Osteoblast (primary cell): ENCODE measurements around the gene TMEM266. TPM values are rescaled to one million over a fixed set of nuclear protein-coding genes. Genes with fewer than 3 reads are reported as not detected.
A peak's percentile ranks its signal among the peaks of the same experiment; 100 is the strongest.

Experiments
- DNase-seq: peaks from one replicate; pipeline ENCODE4 v3.0.0; 2011; ENCODE audit warnings: low spot score, mixed read lengths; ENCODE audit not compliant: insufficient read length; ENCODE audit errors: missing footprints
- H2AFZ ChIP-seq: 2 replicates; pipeline ENCODE4 v1.6.0; 2011; ENCODE audit warnings: mild to moderate bottlenecking, low read length
- H3K27ac ChIP-seq: 2 replicates; pipeline ENCODE4 v1.5.1; 2011; ENCODE audit warnings: mild to moderate bottlenecking, low read depth, low read length, moderate library complexity
- H3K27me3 ChIP-seq: 2 replicates; pipeline ENCODE4 v1.6.0; 2012; ENCODE audit warnings: mild to moderate bottlenecking, control low read depth, inconsistent platforms, low read length, moderate library complexity; ENCODE audit not compliant: insufficient read depth
- H3K36me3 ChIP-seq: 2 replicates; pipeline ENCODE4 v1.5.1; 2011; ENCODE audit warnings: mild to moderate bottlenecking, low read length, control low read depth, moderate library complexity; ENCODE audit not compliant: insufficient read depth
- H3K4me1 ChIP-seq: 2 replicates; pipeline ENCODE4 v1.5.1; 2011; ENCODE audit warnings: mild to moderate bottlenecking, low read length, control low read depth, moderate library complexity; ENCODE audit not compliant: insufficient read depth
- H3K4me2 ChIP-seq: 2 replicates; pipeline ENCODE4 v1.6.0; 2011; ENCODE audit warnings: mild to moderate bottlenecking, low read length; ENCODE audit not compliant: insufficient read depth
- H3K4me3 ChIP-seq: fragments of 200-600 bp; sonication (generic); 3 replicates; pipeline ENCODE4 v1.5.1; 2012; ENCODE audit warnings: mild to moderate bottlenecking, low read length, inconsistent platforms; ENCODE audit not compliant: insufficient read depth
- H3K79me2 ChIP-seq: 2 replicates; pipeline ENCODE4 v1.6.0; 2012; ENCODE audit warnings: mild to moderate bottlenecking, low read length, control low read depth, inconsistent platforms; ENCODE audit not compliant: insufficient read depth
- H3K9me3 ChIP-seq: 2 replicates; pipeline ENCODE4 v1.5.1; 2011; ENCODE audit warnings: low read depth, low read length, control low read depth
- H4K20me1 ChIP-seq: 2 replicates; pipeline ENCODE4 v1.6.0; 2012; ENCODE audit warnings: mild to moderate bottlenecking, low read length, control low read depth; ENCODE audit not compliant: insufficient read depth
- total RNA-seq: library from RNA; depleted of rRNA; stranded (reverse); fragments of >200 nt; gene quantifications from 2 replicates; pipeline ENCODE4 v1.2.3, GENCODE V29; 2012
- TF ChIP-seq, protein P1 (sequence below): IDR thresholded peaks from 2 replicates; pipeline ENCODE4 v1.5.1; 2011; ENCODE audit warnings: mild to moderate bottlenecking, low read depth, low read length, moderate library complexity; ENCODE audit errors: extremely low read depth

Gene TMEM266
- total RNA-seq, 1 donor: not detected

DNA sequence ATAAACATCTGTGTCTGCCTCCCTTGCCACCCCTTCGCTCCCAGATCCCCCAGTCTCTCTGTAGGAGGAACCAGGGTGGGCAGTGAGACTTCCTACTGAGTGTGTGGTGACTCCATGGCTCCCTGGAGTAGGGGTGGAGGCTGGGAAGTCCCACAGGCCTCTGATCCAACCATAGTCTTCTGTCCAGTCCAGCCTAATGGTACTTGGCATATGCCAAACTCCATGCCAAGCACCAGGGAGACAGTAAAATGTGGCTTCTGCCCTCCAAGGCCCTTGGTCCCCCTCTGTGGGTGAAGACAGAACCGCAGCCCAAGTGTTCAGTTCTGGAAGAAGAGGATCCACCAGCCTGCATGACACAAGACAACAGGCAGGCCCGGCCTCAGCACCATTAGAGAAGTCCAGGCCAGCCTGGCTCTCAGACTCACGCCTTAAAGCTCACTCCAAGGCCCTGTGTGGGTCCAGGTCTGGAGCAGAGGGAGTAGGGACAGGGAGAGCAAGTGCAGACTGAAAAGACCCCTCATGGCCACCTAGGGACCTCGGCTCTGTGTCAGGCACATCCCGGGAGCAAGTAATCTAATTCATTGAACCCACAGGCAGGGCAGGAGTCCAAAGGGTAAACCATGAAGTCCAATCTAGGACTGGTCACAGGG lies 138.8 kb downstream of the TMEM266 start:
- no peaks in the 10 kb centered on the region for H3K27me3 ChIP-seq
- H3K27ac ChIP-seq: peak overlapping the region; percentile 78
- no peak for DNase-seq
- peaks cover 36% of the 10 kb centered on the region for H3K4me1 ChIP-seq
- H3K79me2 ChIP-seq: no peaks in the 10 kb centered on the region
- H3K36me3 ChIP-seq: no peaks in the 10 kb centered on the region
- H3K4me2 ChIP-seq: peak overlapping the region; percentile 20
- no peaks in the 10 kb centered on the region for H3K9me3 ChIP-seq
- TF ChIP-seq, protein P1, sequence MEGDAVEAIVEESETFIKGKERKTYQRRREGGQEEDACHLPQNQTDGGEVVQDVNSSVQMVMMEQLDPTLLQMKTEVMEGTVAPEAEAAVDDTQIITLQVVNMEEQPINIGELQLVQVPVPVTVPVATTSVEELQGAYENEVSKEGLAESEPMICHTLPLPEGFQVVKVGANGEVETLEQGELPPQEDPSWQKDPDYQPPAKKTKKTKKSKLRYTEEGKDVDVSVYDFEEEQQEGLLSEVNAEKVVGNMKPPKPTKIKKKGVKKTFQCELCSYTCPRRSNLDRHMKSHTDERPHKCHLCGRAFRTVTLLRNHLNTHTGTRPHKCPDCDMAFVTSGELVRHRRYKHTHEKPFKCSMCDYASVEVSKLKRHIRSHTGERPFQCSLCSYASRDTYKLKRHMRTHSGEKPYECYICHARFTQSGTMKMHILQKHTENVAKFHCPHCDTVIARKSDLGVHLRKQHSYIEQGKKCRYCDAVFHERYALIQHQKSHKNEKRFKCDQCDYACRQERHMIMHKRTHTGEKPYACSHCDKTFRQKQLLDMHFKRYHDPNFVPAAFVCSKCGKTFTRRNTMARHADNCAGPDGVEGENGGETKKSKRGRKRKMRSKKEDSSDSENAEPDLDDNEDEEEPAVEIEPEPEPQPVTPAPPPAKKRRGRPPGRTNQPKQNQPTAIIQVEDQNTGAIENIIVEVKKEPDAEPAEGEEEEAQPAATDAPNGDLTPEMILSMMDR: no peak
- no peak overlapping the region for H3K4me3 ChIP-seq
- H4K20me1 ChIP-seq: no peaks in the 10 kb centered on the region
- peak overlapping the region; percentile 13 for H2AFZ ChIP-seq

DNA sequence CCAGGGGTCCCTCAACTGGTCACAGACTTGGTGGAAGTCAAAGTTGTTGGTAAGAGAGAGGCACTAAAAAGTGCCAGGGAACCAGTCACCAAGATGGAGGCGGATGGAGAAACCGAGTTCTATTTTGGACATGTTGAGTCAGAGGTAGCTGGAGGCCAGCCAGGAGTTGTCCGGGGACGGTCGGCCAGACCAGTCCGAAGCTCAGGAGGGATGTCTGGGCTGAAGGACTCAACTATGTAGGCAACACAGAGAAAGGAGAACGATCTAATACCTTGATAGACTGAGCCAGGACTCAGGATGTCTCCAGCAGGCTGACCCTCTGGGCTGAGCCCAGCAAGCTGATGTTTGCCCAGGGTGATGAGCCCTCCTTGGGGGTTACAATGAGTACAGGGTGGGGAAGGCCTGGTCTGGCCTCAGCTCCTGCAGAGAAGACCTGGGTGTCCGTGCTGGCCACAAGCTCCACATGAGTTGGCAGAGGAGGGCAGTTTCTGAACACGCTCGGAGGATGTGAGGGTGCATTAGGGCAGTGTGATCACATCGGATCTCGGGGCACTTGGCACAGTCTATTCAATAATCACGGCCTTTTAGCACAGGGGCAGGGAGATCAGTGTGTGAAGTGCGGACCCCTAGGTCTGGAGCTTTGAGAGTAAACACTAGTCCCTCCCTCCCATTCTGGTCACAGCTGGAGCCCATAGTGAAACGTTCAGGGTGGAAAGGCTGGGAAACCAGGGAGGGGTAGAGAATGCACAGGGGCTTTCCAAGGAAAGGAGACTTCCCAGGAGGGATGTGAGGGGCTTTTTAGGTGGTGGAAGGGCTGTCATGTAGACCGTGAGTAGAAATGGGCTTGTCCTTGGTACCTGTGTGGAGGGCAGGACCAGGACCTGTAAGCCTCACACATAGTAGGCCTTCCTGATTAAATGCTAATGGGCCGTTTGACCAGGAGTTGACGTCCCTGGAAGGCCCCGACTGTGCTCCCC lies 139.6 kb downstream of the TMEM266 start:
- Histone ChIP-seq H3K27me3 (no peaks in the 10 kb centered on the region), H3K4me1 (peaks cover 36% of the 10 kb centered on the region), H4K20me1 (no peaks in the 10 kb centered on the region), H3K27ac (peak overlapping the region; percentile 78), H2AFZ (peak overlapping the region; percentile 13), H3K4me2 (peak overlapping the region; percentile 20), H3K9me3 (no peaks in the 10 kb centered on the region), H3K4me3 (no peak overlapping the region), H3K36me3 (no peaks in the 10 kb centered on the region), H3K79me2 (no peaks in the 10 kb centered on the region)
- TF ChIP-seq, protein P1: no peak
- peak; percentile 98 for DNase-seq

DNA sequence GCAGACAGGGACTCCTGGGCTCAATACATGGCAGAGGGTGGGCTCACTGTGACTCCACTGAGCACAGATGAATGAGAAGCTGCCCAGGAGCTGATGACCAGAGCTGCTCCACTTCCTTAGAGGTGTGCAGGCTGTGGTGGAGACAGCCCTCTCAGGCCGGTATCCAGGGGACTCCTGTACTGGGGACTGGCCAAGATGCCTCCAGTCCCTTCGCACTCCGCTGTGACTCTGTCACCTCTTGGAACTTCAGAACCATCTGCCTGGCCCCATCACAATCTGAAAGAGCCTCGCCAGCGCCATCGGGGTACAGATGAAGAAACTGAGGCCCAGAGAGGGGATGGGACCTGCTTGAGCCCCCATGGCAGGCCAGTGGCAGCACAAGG lies 140.3 kb downstream of the TMEM266 start:
- no peak overlapping the region for H3K4me3 ChIP-seq
- TF ChIP-seq, protein P1: no peak

DNA sequence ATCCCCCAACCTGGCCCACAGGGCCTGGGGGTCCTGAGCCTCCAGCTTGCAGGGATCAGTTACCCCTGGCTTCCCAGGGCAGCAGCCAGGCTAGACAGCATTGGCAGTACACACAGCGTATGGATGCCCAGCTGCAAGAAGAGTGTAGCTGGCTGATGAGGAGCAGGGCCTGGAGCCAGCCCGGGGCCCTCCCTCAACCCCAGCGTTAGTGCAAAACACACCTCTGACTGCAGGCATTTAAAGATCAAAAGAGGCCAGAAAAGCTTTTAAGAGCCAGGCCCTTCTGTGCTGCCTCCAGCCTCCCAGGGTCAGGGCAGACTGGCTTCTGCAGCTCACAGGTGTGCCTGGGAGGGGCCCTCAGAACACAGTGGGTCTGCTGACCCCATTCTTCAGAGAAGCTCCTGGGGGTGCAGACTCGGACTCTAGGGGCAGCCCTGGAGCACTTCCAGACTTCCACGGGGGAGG lies 140.9 kb downstream of the TMEM266 start:
- Histone ChIP-seq H3K4me1 (peaks cover 36% of the 10 kb centered on the region), H3K9me3 (no peaks in the 10 kb centered on the region), H4K20me1 (peaks cover under 1% of the 10 kb centered on the region), H2AFZ (no peak overlapping the region), H3K4me2 (no peak overlapping the region), H3K4me3 (no peak overlapping the region), H3K27ac (no peak overlapping the region), H3K36me3 (no peaks in the 10 kb centered on the region), H3K27me3 (no peaks in the 10 kb centered on the region), H3K79me2 (no peaks in the 10 kb centered on the region)
- no peak for DNase-seq
- TF ChIP-seq, protein P1: no peak

More for the DNA sequence above, 140.3 kb downstream of the TMEM266 start:
- Histone ChIP-seq H3K36me3 (no peaks in the 10 kb centered on the region), H3K27ac (no peak overlapping the region), H3K27me3 (no peaks in the 10 kb centered on the region), H3K4me2 (no peak overlapping the region), H4K20me1 (no peaks in the 10 kb centered on the region), H3K79me2 (no peaks in the 10 kb centered on the region), H3K4me1 (peaks cover 36% of the 10 kb centered on the region), H2AFZ (no peak overlapping the region), H3K9me3 (no peaks in the 10 kb centered on the region)
- no peak for DNase-seq
